ENCODE measurements around the gene STYXL1.
A peak's percentile ranks its signal among the peaks of the same experiment; 100 is the strongest.

STYXL1 gene

GRCh38 chr7:75984130-75985008 is 63.4 kb downstream of the STYXL1 start:
- H3K27ac ChIP-seq = no peak overlapping the region
- no peak overlapping the region for H3K4me3 ChIP-seq

DNA sequence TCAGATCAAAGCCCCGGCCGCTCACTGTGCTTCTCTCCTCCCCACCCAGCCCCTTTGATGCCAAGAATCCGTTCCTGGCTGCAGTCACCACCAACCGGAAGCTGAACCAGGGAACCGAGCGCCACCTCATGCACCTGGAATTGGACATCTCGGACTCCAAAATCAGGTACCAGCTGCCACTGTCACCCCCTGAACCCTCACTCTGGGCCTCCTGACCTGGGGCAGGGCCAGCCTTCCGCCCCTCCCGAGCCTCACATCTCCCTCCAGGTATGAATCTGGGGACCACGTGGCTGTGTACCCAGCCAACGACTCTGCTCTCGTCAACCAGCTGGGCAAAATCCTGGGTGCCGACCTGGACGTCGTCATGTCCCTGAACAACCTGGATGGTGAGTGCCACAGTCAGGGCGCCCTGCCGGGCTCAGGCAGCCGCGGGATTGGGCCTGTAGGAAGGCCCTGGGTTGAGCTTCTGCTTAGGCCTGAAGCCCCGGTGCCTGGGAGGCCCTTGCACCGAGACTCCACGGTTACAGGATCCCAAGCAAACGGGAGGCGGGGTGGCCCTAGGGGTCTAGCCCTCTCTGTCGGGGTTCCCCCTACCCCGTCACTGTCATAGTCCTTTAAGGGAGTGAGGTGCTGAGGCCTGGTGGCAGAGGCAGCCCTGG is 64.2 kb downstream of the STYXL1 start:
- Histone ChIP-seq H3K27ac (no peak overlapping the region), H3K4me3 (no peak overlapping the region)

- Histone ChIP-seq H3K27ac (no peak overlapping the region), H3K4me3 (no peak overlapping the region)
Observed at GRCh38 chr7:75982306-75983064, 65.3 kb downstream of the STYXL1 start.

DNA sequence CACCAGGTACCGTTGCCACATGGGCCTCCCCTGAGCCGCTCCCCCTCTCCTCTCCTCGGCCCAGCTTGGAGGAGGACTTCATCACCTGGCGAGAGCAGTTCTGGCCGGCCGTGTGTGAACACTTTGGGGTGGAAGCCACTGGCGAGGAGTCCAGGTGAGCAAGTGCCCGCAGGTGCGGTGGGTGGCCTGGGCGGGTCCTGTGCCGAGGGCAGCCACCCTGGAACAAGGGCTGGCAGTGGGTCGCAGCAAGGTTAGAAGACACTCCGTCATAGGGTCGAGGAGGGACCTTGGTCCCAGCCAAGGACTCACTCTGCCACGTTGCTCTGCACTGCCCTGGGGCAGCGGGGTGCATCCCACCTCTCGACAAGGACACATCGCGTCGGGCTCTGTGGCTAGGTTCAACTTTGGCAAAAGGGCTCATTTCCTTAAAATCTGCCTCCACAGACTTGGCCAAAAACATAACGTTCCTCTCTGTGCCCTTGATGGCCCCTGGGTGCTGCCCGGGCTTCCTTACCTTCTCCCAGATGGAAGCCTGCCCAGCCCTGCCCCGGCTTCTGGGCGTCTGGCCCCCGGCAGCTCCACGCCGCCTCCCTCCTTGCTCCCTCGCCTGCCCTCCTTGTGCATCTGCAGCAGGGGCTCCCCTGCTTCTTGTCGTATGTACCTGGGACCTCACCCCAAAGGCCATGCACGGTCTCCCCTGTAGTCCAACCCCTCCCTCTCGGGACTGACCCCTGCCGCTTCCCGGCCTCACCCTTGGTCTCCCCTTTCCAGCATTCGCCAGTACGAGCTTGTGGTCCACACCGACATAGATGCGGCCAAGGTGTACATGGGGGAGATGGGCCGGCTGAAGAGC is 66.1 kb downstream of the STYXL1 start:
- no peak overlapping the region for H3K27ac ChIP-seq

DNA sequence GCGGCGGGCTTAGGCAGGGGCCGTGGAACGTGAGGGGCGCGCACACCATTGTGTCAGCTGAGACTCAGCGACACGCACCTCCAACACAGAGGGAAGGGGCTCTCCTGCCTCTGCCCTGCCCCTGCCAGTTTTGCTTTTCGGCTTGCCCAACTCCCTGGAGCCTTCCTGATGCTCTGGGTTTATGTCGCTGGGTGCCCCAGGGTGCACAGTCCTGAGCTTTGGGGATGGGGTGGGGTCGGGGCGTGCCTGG is 66.7 kb downstream of the STYXL1 start:
- Histone ChIP-seq H3K4me3 (no peak overlapping the region), H3K27ac (no peak overlapping the region)

More for the DNA sequence above, 66.1 kb downstream of the STYXL1 start:
- H3K4me3 ChIP-seq = no peak overlapping the region

DNA sequence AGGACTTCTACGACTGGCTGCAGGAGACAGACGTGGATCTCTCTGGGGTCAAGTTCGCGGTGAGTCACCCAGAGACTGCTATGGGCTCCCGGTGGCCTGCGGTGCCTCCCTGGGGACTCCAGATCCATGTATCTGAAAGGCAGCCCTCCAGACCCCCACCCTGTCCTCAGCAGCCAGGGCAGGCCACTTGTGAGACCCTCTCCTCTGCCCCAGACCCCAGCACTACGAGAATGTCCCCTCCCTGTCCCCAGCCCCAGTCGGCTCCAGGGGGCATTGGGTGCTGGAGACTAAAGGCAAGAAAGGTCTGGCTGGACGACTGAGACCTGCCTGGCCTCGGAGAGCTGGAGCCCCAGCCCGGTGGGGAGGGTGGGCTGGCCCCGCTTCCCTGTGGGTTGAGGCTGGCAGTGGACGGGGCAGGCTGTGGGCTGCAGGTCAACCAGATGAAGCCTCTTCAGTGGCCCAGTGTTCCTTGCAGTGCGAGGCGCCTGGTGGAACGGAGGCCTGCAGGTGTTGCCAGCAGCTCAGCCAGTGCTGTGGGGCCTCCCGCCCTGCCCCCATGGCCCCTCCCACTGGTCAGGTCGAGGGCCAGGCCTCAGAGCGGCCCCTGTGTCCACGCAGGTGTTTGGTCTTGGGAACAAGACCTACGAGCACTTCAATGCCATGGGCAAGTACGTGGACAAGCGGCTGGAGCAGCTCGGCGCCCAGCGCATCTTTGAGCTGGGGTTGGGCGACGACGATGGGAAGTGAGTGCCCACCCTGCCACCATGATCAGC is 67.2 kb downstream of the STYXL1 start:
- peak overlapping the region in 1 of 21 experiments; percentile 24 for H3K27ac ChIP-seq

GRCh38 chr7:75979759-75980429 is 67.9 kb downstream of the STYXL1 start:
- H3K27ac ChIP-seq = peak overlapping the region in 1 of 21 experiments; percentile 24
- no peak overlapping the region for H3K4me3 ChIP-seq

More for the DNA sequence above, 67.2 kb downstream of the STYXL1 start:
- no peak overlapping the region for H3K4me3 ChIP-seq

DNA sequence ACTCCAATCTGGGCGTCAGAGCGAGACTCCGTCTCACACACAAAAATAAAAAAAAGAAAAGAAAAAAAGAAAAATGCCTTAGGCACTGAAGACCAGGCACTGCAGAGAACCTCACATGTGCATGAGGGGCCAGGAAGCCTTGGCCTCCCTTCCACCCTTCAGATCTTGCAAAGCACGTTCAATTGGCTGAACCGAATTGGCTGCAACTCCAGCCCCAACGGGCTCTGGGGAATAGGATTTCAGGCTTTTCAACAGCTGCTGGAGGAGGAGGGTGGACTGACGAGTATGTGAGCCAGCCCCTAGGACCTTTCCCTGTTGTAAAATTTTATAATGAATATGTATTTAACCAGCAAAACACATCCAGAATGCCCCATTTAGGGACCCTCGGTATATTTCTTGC is 70.1 kb downstream of the STYXL1 start:
- Histone ChIP-seq H3K27ac (no peak overlapping the region), H3K4me3 (no peak overlapping the region)

DNA sequence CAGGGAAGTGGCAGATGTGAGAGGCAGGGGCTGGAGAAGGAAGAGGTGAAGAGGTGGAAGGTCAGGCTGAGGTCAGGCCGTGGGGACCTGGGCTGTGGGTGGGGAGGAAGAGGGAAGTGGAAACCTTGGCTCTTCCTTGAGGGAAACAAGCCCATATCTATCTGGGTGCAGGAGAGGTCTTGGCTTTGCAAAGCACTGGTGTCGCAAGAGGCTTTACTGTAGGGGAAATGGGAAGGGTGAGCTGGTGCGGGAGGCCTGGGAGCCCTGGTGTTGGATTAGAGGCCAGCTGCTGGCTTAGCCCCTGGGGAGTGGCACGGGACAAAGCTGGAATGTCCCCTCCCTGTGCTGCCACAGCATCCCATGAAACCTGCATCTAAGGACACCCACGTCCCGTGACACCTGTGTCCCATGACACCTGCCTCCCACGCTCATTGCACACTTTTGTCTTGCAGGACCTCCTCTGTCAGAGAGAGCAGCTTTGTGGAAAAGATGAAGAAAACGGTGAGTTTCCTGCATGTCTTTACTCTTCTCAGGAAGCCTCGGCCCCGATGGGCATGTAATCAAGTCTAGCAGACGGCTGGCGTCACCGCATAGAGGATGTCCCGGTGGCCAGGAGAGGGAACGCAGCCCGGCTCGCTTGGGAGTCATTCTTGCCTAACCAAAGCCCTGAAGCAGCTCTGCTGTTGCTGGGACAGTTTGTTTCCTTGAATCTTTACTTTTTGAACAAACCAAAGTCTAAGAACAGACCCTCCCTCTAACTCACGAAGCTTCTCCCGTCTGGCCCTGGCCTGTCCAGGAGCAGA is 75.6 kb downstream of the STYXL1 start:
- Histone ChIP-seq H3K4me3 (no peak overlapping the region), H3K27ac (peak overlapping the region in 6 of 21 experiments; percentile 1 to 38 (median 12))

DNA sequence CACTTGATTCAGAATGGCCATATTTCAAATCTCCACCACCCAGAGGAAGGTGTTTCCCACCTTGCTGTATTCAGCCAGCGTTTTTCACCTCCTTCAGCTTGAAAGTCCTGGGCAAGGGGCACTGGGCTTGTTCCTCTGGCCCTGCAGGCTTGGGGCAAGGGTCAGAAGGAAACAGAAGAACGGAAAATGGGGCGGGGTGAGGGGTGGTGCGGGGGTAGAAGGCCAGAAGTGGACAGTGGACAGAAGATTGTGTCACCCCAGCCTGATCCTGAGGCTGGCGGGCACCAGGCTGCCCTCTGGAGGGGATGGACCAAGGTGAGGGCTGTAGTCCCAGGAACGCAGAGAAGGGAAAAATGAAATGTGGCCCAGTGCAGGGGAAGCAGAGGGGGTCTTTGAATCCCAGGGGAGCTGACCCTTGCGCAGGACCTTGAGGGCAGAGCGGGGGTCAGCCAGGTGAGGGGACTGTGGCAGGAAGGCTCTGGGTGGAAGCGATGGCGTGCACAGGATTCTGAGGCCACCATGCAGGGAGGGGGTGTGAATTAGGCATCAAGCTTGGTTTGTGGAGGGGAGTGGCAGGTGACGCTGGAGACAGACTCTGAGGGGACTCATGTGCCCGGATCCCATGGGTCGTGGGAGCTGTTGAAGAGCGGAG is 76.4 kb downstream of the STYXL1 start:
- peak overlapping the region in 4 of 21 experiments; percentile 4 to 38 (median 14) for H3K27ac ChIP-seq

DNA sequence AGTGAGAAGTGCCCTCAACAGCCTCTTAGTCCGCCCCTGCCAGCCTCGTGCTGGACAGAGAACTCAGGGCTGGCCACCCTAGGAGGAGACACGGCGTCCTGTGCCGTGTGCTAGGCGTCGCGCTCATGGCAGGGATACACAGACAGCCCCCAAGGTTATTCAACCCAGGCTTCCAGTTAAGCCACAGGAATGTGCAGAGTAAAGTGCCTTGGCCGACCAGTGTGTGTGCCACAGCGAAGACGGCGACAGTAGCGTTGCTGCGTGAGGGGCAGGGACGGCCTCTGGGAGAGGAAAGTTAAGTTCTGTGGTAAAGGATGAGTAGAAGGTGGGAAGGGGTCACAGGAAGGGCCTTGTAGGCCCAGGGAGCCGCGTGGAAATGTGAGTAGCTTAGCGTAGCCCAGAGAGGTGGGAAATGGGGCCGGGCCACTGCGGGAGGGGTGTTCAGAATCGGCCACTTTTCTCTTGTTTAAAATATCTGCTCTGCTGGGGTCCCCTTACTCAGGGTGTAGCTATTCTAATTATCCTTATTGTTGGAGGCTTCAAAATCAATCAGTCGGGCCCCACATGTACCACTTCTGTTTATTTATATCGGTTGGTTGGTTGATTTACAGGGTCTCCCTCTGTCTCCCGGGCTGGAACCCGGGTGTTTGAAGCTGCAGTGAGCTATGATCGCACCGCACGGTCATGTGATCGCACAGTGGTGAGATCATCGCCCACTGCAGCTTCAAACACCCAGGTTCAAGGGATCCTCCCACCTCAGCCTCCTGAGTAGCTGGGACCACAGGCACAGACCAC is 77.9 kb downstream of the STYXL1 start:
- peak overlapping the region in 10 of 21 experiments; percentile 29 to 84 (median 69) for H3K27ac ChIP-seq
- no peak overlapping the region for H3K4me3 ChIP-seq

More for the DNA sequence above, 76.4 kb downstream of the STYXL1 start:
- no peak overlapping the region for H3K4me3 ChIP-seq

DNA sequence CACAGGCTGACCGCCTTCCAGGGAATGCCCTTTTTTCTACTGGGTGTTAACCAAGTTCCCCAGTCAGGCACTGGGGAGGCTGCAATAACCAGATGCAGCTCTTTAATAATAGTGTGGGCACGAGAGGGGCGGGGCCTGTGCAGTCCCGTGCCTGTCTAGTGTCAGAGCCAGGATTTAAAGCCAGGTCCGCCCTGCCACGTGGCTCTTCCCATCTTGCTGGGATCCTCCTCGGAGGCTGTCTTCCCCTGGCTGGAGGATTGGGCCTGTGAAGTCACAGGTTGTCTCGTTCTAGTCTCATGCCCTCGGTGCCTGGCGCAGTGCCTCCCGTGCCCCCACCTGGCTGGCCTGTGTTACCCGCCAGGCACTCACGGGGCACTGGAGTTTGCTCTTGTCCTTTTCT is 78.6 kb downstream of the STYXL1 start:
- Histone ChIP-seq H3K27ac (peak overlapping the region in 12 of 21 experiments; percentile 29 to 84 (median 66)), H3K4me3 (no peak overlapping the region)

GRCh38 chr7:75968561-75969001 is 79.2 kb downstream of the STYXL1 start:
- Histone ChIP-seq H3K4me3 (no peak overlapping the region), H3K27ac (peak overlapping the region in 12 of 21 experiments; percentile 29 to 84 (median 63))

- H3K4me3 ChIP-seq = no peak overlapping the region
- H3K27ac ChIP-seq = peak overlapping the region in 10 of 21 experiments; percentile 35 to 84 (median 72)
Observed at GRCh38 chr7:75968012-75968411, 79.8 kb downstream of the STYXL1 start.

DNA sequence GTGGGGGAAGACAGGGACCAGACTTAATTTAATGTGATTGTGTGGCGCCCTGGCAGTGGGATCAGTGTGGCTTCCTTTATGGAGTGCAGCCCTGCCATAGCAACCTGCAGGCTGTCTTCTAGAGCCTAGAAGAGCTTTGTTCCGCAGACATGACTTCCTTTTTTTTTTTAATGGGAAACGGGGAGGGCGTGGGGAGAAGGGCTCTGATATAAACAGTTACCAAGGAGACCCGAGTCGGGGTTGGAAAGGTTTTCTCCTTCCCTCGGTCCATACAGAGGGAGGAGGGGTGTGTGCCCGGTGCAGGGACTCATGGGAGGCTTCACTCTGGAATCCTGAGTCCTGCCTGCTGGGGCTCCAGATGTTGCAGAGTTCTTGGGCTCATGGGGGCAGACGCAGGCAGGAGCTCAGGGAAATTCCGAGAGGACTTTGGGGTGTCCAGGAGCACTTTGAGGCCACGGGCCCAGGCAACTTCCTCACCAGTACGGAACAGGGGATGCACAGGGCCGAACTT is 80.3 kb downstream of the STYXL1 start:
- no peak overlapping the region for H3K4me3 ChIP-seq

DNA sequence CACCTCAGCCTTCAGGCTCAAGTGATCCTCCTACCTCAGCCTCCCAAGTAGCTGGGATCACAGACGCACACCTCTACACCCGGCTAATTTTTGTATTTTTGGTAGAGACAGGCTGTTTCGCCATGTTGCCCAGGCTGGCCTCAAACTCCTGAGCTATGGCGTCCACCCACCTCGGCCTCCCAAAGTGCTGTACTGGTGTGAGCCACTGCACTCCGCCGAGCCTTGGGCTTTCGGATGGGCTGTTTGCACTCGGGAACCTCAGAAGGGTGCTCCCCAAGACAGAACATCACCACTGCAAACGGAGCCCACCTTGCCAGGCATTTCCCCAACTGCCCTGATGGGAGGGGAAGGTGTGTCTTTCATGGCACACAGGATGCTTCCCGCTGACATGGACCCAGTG is 80.7 kb downstream of the STYXL1 start:
- Histone ChIP-seq H3K27ac (peak overlapping the region in 16 of 21 experiments; percentile 27 to 84 (median 56)), H3K4me3 (no peak overlapping the region)

More for the DNA sequence above, 80.3 kb downstream of the STYXL1 start:
- peak overlapping the region in 15 of 21 experiments; percentile 35 to 84 (median 58) for H3K27ac ChIP-seq

All from skin epidermis (tissue), 12 donors.